Thyroid gland (tissue), 4 donors: ENCODE data around the gene TMEM186. TPM values are rescaled to one million over a fixed set of nuclear protein-coding genes. Genes with fewer than 3 reads are reported as not detected.

Experiments
- DNase-seq, 2 donors: peaks; one replicate each; pipeline ENCODE4 v3.0.0-alpha.2; 2019
- H3K27ac ChIP-seq, 3 donors: fragments of 200-600 bp; sonication (generic); 1 replicate in 2 of 3; 2 replicates in 1 of 3; pipeline ENCODE4 v1.5.1; 2016 to 2019; ENCODE audit warnings: mild to moderate bottlenecking in 1 of 3, moderate library complexity in 1 of 3
- H3K27me3 ChIP-seq: fragments of 200-600 bp; sonication (generic); one replicate; pipeline ENCODE4 v1.5.1; 2019
- H3K36me3 ChIP-seq, 2 donors: fragments of 200-600 bp; sonication (generic); one replicate each; pipeline ENCODE4 v1.5.1; 2016 to 2019
- H3K4me1 ChIP-seq, 2 donors: fragments of 200-600 bp; sonication (generic); one replicate each; pipeline ENCODE4 v1.5.1; 2017 to 2019
- H3K4me3 ChIP-seq, 3 donors: fragments of 200-600 bp; sonication (generic); replicated peaks in 1 of 3; 1 replicate in 2 of 3; 2 replicates in 1 of 3; pipeline ENCODE4 v1.5.1; 2016; ENCODE audit warnings: mild to moderate bottlenecking in 1 of 3
- H3K9me3 ChIP-seq: fragments of 200-600 bp; sonication (generic); one replicate; pipeline ENCODE4 v1.5.1; 2017
- CTCF ChIP-seq, 6 experiments: fragments of 200-600 bp in 3 of 6; fragments of 450-650 bp in 3 of 6; sonication (generic) in 3 of 6; IDR thresholded peaks; one replicate each; pipeline ENCODE4 v1.5.1; 2016 to 2019; ENCODE audit warnings: antibody characterized with exemption in 6 of 6, mild to moderate bottlenecking in 2 of 6, inconsistent platforms in 1 of 6, moderate library complexity in 1 of 6
- POLR2A ChIP-seq, 2 donors: fragments of 450-650 bp; IDR thresholded peaks; one replicate each; pipeline ENCODE4 v1.6.1; 2017; ENCODE audit warnings: antibody characterized with exemption in 2 of 2, mild to moderate bottlenecking in 2 of 2, moderate library complexity in 1 of 2
- WGBS, 2 donors: methylation state at CpG; one replicate each; pipeline ENCODE4 v1.1.5; 2017; 5-methylcytosine and 5-hydroxymethylcytosine counted together
- intact Hi-C: fragments of 100-400 bp; cut with DNase I; formaldehyde crosslinking; loops from one replicate; pipeline ENCODE4 v1.15.1; 2023
- total RNA-seq, 4 donors: library from RNA; depleted of rRNA; stranded (reverse); fragments of >200 nt; gene quantifications; one replicate each; pipeline ENCODE4 v1.2.3, GENCODE V29; 2016

TMEM186 gene
- total RNA-seq, 4 donors from 2014 or later: 6.6 to 9.2 (median 8.2) TPM

- no peaks in the 10 kb centered on the region for H3K27me3 ChIP-seq
- TF ChIP-seq CTCF (IDR thresholded peaks at IDR 0.05) (no peak), POLR2A (IDR thresholded peaks at IDR 0.05) (no peak)
- 93 to 97% methylated on average over 3 of the region's 3 CpGs for WGBS, 2 donors
- H3K36me3 ChIP-seq: no peaks in the 10 kb centered on the region
- no peak for DNase-seq
- no peak overlapping the region for H3K4me3 ChIP-seq
- H3K4me1 ChIP-seq: peaks cover 0 to 2% of the 10 kb centered on the region in 2 donors
- intact Hi-C loops: no loop called here
- H3K27ac ChIP-seq: no peak overlapping the region
- no peaks in the 10 kb centered on the region for H3K9me3 ChIP-seq
These were observed 25.0 kb upstream of the TMEM186 start for GRCh38 chr16:8822403-8822802.

- intact Hi-C loops: no loop called here
These were observed 22.1 kb upstream of the TMEM186 start for GRCh38 chr16:8819411-8820034.

GRCh38 chr16:8818504-8819270 lies 21.2 kb upstream of the TMEM186 start:
- 88 to 93% methylated on average over 10 of the region's 10 CpGs for WGBS, 2 donors
- Histone ChIP-seq H3K27me3 (no peaks in the 10 kb centered on the region), H3K27ac (no peak overlapping the region), H3K4me1 (peaks cover 0 to 2% of the 10 kb centered on the region in 2 donors), H3K36me3 (peaks cover 22 to 25% of the 10 kb centered on the region in 2 donors), H3K4me3 (no peak overlapping the region), H3K9me3 (no peaks in the 10 kb centered on the region)
- no peak for DNase-seq
- intact Hi-C loops: no loop called here
- TF ChIP-seq POLR2A (IDR thresholded peaks at IDR 0.05) (no peak), CTCF (IDR thresholded peaks at IDR 0.05) (no peak)

More at GRCh38 chr16:8819411-8820034, 22.1 kb upstream of the TMEM186 start:
- H3K4me3 ChIP-seq: no peak overlapping the region
- H3K9me3 ChIP-seq: no peaks in the 10 kb centered on the region
- TF ChIP-seq CTCF (IDR thresholded peaks at IDR 0.05) (no peak), POLR2A (IDR thresholded peaks at IDR 0.05) (no peak)
- no peak overlapping the region for H3K27ac ChIP-seq
- H3K36me3 ChIP-seq: peaks cover 13 to 16% of the 10 kb centered on the region in 2 donors
- WGBS, 2 donors: 84% methylated on average over 6 of the region's 6 CpGs
- no peak for DNase-seq
- peaks cover 0 to 2% of the 10 kb centered on the region in 2 donors for H3K4me1 ChIP-seq
- no peaks in the 10 kb centered on the region for H3K27me3 ChIP-seq

- H3K4me3 ChIP-seq: no peak overlapping the region
- no peak for TF ChIP-seq POLR2A (IDR thresholded peaks at IDR 0.05)
- TF ChIP-seq CTCF (IDR thresholded peaks at IDR 0.05): no peak
- intact Hi-C loops: no loop called here
These were observed 19.7 kb upstream of the TMEM186 start for GRCh38 chr16:8816967-8817655.

More at GRCh38 chr16:8816967-8817655, 19.7 kb upstream of the TMEM186 start:
- peaks cover 0 to 2% of the 10 kb centered on the region in 2 donors for H3K4me1 ChIP-seq
- H3K27me3 ChIP-seq: no peaks in the 10 kb centered on the region
- WGBS, 2 donors: 84 to 87% methylated on average over 6 of the region's 6 CpGs
- no peak for DNase-seq
- H3K36me3 ChIP-seq: peaks cover 37 to 40% of the 10 kb centered on the region in 2 donors
- H3K9me3 ChIP-seq: no peaks in the 10 kb centered on the region
- no peak overlapping the region for H3K27ac ChIP-seq
